K562 (cell line): ENCODE results near the gene FRMD3. TPM values are rescaled to one million over a fixed set of nuclear protein-coding genes. Genes with fewer than 3 reads are reported as not detected.

Experiments used
- ATAC-seq: fragments of 200-7000 bp; cut with Tn5 transposase; 3 replicates; pipeline ENCODE4 v1.9.1; 2020; ENCODE audit warnings: moderate library complexity
- BruUV-seq: library from RNA; stranded (reverse); fragments of 400-500 nt; replicated peaks from 2 replicates; lab custom pipeline; 2021; lab: Mats Ljungman, UMichigan
- CTCF ChIA-PET: fragments of 300-600 bp; formaldehyde crosslinking; extraction: SDS; loops from one replicate; lab custom pipeline; 2021; ENCODE audit warnings: low intra/inter-chr PET ratio; lab: Yijun Ruan, JAX
- POLR2A ChIA-PET: fragments of 300-600, 350-650 bp; sonication (Branson Sonifier 250); formaldehyde crosslinking; extraction: SDS; loops from one replicate; lab custom pipeline; 2021; ENCODE audit warnings: antibody characterized with exemption, inconsistent platforms; lab: Yijun Ruan, JAX
- DNase-seq, 4 experiments: peaks; one replicate each; pipeline versions ENCODE4 v3.0.0 to v3.0.0-alpha.2; 2011 to 2018; ENCODE audit warnings: low spot score in 3 of 4, mixed read lengths in 3 of 4; ENCODE audit errors: extremely low read depth in 1 of 4
- FAIRE-seq: peaks from 2 replicates; lab custom pipeline; 2011; peaks lifted over from hg19 to GRCh38; lab: Jason Lieb, UNC
- H2AFZ ChIP-seq: 2 replicates; pipeline ENCODE4 v1.6.0; 2011; ENCODE audit warnings: low read depth, low read length, control low read depth, inconsistent platforms
- H3K27ac ChIP-seq: fragments of 200-600 bp; 3 replicates; pipeline ENCODE4 v1.8.0; 2011; ENCODE audit warnings: low read depth, mild to moderate bottlenecking, control low read depth, inconsistent platforms, low read length, moderate library complexity, mixed read lengths; ENCODE audit errors: extremely low read depth
- H3K27me3 ChIP-seq, 2 experiments: fragments of 300-600 bp in 1 of 2; 2 replicates in 1 of 2; 3 replicates in 1 of 2; pipeline versions ENCODE4 v1.6.0 to v1.8.0; 2011; ENCODE audit warnings: inconsistent platforms in 2 of 2, low read length in 2 of 2, mild to moderate bottlenecking in 1 of 2, mixed read lengths in 1 of 2, moderate library complexity in 1 of 2; ENCODE audit not compliant: control insufficient read depth in 2 of 2, insufficient read depth in 2 of 2
- H3K36me3 ChIP-seq: fragments of 300-600 bp; 3 replicates; pipeline ENCODE4 v1.8.0; 2011; ENCODE audit warnings: mild to moderate bottlenecking, low read length, inconsistent platforms; ENCODE audit not compliant: control insufficient read depth, insufficient read depth
- H3K4me1 ChIP-seq, 2 experiments: fragments of 200-600 bp in 1 of 2; replicated peaks in 1 of 2; 2 replicates in 1 of 2; 3 replicates in 1 of 2; pipeline versions ENCODE4 v1.5.1 to v1.8.0; 2011; ENCODE audit warnings: inconsistent platforms in 2 of 2, low read length in 2 of 2, mild to moderate bottlenecking in 1 of 2, mixed read lengths in 1 of 2, moderate library complexity in 1 of 2; ENCODE audit not compliant: control insufficient read depth in 2 of 2, insufficient read depth in 2 of 2
- H3K4me2 ChIP-seq: 2 replicates; pipeline ENCODE4 v1.6.1; 2011; ENCODE audit warnings: low read length, control low read depth, inconsistent platforms, mixed read lengths; ENCODE audit not compliant: insufficient read depth
- H3K4me3 ChIP-seq: fragments of 200-600 bp; sonication (generic), shearing (Covaris generic); 2 replicates; pipeline ENCODE4 v1.5.1; 2016; ENCODE audit warnings: control low read depth, inconsistent platforms
- H3K79me2 ChIP-seq: fragments of 200-600 bp; 3 replicates; pipeline ENCODE4 v1.8.0; 2011; ENCODE audit warnings: low read length, inconsistent platforms; ENCODE audit not compliant: control insufficient read depth, insufficient read depth
- H3K9ac ChIP-seq, 2 experiments: 2 replicates each; pipeline versions ENCODE4 v1.6.0 to v1.6.1; 2011; ENCODE audit warnings: low read depth in 2 of 2, low read length in 2 of 2, control low read depth in 1 of 2, inconsistent platforms in 1 of 2, mild to moderate bottlenecking in 1 of 2, mixed read lengths in 1 of 2; ENCODE audit not compliant: insufficient read depth in 1 of 2
- H3K9me1 ChIP-seq: one replicate; pipeline ENCODE4 v1.6.0; 2011; ENCODE audit warnings: inconsistent platforms, mild to moderate bottlenecking, low read length, moderate library complexity; ENCODE audit not compliant: control insufficient read depth, insufficient read depth
- H3K9me3 ChIP-seq: replicated peaks from 2 replicates; pipeline ENCODE4 v1.5.1; 2011; ENCODE audit warnings: low read depth, low read length, inconsistent platforms; ENCODE audit not compliant: control insufficient read depth, insufficient read depth
- H4K20me1 ChIP-seq: replicated peaks from 2 replicates; pipeline ENCODE4 v1.6.1; 2011; ENCODE audit warnings: low read length, inconsistent platforms, mixed read lengths; ENCODE audit not compliant: control insufficient read depth, insufficient read depth
- BRCA1 ChIP-seq, 2 experiments: fragments of 450-650 bp in 1 of 2; sonication (generic) in 1 of 2; formaldehyde crosslinking in 1 of 2; IDR thresholded peaks; 2 replicates each; pipeline versions ENCODE4 v1.5.0 to v1.6.1; 2017 to 2020; ENCODE audit warnings: mild to moderate bottlenecking in 1 of 2, missing genetic modification reagents in 1 of 2
- CREM ChIP-seq: IDR thresholded peaks from 2 replicates; pipeline ENCODE4 v1.6.1; 2014; ENCODE audit warnings: antibody characterized with exemption, low read depth
- EWSR1 ChIP-seq: fragments of 450-650 bp; IDR thresholded peaks from 2 replicates; pipeline ENCODE4 v1.6.1; 2018; ENCODE audit warnings: borderline replicate concordance, mild to moderate bottlenecking, low read depth, moderate library complexity; ENCODE audit not compliant: partially characterized antibody
- HDAC2 ChIP-seq: fragments of 450-650 bp; IDR thresholded peaks from 2 replicates; pipeline ENCODE4 v1.6.1; 2016; ENCODE audit warnings: mild to moderate bottlenecking
- POLR3A ChIP-seq: IDR thresholded peaks from 2 replicates; pipeline ENCODE4 v1.6.1; 2011; ENCODE audit warnings: borderline replicate concordance, mild to moderate bottlenecking, moderate library complexity; ENCODE audit not compliant: insufficient read length, insufficient read depth; ENCODE audit errors: extremely low read depth
- THRAP3 ChIP-seq: fragments of 450-650 bp; IDR thresholded peaks from 2 replicates; pipeline ENCODE4 v1.6.1; 2016; ENCODE audit warnings: mild to moderate bottlenecking, inconsistent platforms, borderline replicate concordance
- ZNF583 ChIP-seq: fragments of 250-450 bp; sonication (Bioruptor Pico); IDR thresholded peaks from 2 replicates; pipeline ENCODE4 v1.4.0; 2020
- WGBS: fragments of 100-300 bp; shearing (Covaris generic); methylation state at CpG from one replicate; pipeline ENCODE4 v1.1.6; 2016; ENCODE audit warnings: low coverage, mixed read lengths; ENCODE audit not compliant: insufficient coverage; ENCODE audit errors: missing lambda C conversion rate; 5-methylcytosine and 5-hydroxymethylcytosine counted together
- in situ Hi-C: fragments of 300-500 bp; cut with MboI; formaldehyde crosslinking; loops from 4 replicates; pipeline ENCODE4 v1.15.0; 2018; ENCODE audit warnings: inconsistent platforms, mixed read lengths
- intact Hi-C: fragments of 100-400 bp; cut with micrococcal nuclease; formaldehyde crosslinking; loops from 2 replicates; pipeline ENCODE4 v1.14.2; 2022
- polyA plus RNA-seq, 8 experiments: library from polyadenylated mRNA; depleted of rRNA in 4 of 8; stranded (reverse) in 5 of 8; unstranded in 3 of 8; fragments of >200 nt; fragmentation: Nextera tagmentation in 2 of 8; fragmentation: Illumina TruSeq in 1 of 8; extraction: Ambion mirVana in 2 of 8; extraction: Trizol in 1 of 8; gene quantifications; 2 replicates each; pipeline versions ENCODE4 v1.2.1 to v1.2.3, GENCODE V29; 2011 to 2014; ENCODE audit warnings: inconsistent platforms in 1 of 8, missing spikeins in 1 of 8
- total RNA-seq, 7 experiments: library from RNA; depleted of rRNA in 6 of 7; stranded (reverse); fragments of >200 nt in 6 of 7; fragmentation: Illumina TruSeq in 2 of 7; extraction: Trizol in 2 of 7; gene quantifications; 2 replicates each; pipeline versions ENCODE4 v1.2.1 to v1.2.3, GENCODE V29; 2011 to 2021; ENCODE audit warnings: low replicate concordance in 1 of 7
- TF ChIP-seq, protein P1 (sequence below): fragments of 250-450 bp; sonication (Bioruptor Pico); IDR thresholded peaks from 2 replicates; pipeline ENCODE4 v1.8.0; 2021; ENCODE audit warnings: mild to moderate bottlenecking, moderate library complexity

The FRMD3 gene
- total and polyA plus RNA-seq, 9 of the 15 experiments (the other 6 are each of a cell fraction or from before 2014, with no cell fraction given): 0.09 to 0.51 (median 0.21) TPM

DNA sequence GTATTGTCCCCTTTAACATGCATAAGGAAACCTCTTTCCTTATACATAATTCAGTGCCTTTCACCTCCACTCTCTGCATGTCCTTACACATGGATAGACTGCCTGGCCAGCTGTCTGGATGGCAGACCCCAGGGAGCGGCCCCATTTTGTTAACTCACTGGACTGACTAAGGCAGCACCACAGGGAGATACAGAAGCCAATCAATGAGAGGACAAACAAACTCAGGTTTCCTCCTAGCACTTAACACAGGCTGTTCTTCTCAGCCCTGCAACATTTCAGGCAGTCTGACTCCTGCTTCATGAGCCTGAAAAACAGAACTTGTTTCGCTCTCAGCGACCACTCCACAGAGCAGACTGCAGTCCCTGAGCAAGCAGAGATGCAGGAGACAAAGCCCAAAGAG, 339.8 kb downstream of the FRMD3 start:
- TF ChIP-seq ZNF583 (CRISPR knock-in tag) (no peak), HDAC2 (no peak), BRCA1 (IDR thresholded peaks at IDR 0.05) (no peak), BRCA1 (CRISPR knock-in tag; IDR thresholded peaks at IDR 0.05) (no peak), THRAP3 (no peak), POLR3A (no peak), CREM (no peak), EWSR1 (no peak)
- TF ChIP-seq, protein P1, sequence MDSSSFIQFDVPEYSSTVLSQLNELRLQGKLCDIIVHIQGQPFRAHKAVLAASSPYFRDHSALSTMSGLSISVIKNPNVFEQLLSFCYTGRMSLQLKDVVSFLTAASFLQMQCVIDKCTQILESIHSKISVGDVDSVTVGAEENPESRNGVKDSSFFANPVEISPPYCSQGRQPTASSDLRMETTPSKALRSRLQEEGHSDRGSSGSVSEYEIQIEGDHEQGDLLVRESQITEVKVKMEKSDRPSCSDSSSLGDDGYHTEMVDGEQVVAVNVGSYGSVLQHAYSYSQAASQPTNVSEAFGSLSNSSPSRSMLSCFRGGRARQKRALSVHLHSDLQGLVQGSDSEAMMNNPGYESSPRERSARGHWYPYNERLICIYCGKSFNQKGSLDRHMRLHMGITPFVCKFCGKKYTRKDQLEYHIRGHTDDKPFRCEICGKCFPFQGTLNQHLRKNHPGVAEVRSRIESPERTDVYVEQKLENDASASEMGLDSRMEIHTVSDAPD: no peak
- Histone ChIP-seq H3K36me3 (no peaks in the 10 kb centered on the region), H3K9me3 (no peaks in the 10 kb centered on the region), H3K9ac (no peak overlapping the region), H3K27ac (no peak overlapping the region), H3K9me1 (no peaks in the 10 kb centered on the region), H2AFZ (no peak overlapping the region), H3K4me2 (no peak overlapping the region), H3K27me3 (no peaks in the 10 kb centered on the region), H3K4me3 (no peak overlapping the region), H3K4me1 (no peaks in the 10 kb centered on the region), H3K79me2 (no peaks in the 10 kb centered on the region), H4K20me1 (no peaks in the 10 kb centered on the region)
- CTCF ChIA-PET: interaction anchor here (0.6 to 0.7 kb wide), 2 partner anchors 398 to 402 kb away, joined by 3 read pairs; no protein-coding TSS in a partner anchor
- DNase-seq: no peak
- BruUV-seq: no TSS peak
- in situ Hi-C loops (no loop called here), intact Hi-C loops (loop anchor here (5.0 to 10.0 kb wide), 2 partner anchors 134 to 396 kb away; no protein-coding TSS in a partner anchor)
- no peak for FAIRE-seq
- WGBS: 0% methylated on average over 3 of the region's 3 CpGs
- no peak for ATAC-seq
- POLR2A ChIA-PET: no interaction called here
